ENCODE results near the gene TP53I13.

TP53I13 gene

GRCh38 chr17:29581583-29582253 is 13.2 kb downstream of the TP53I13 start:
- DNase-seq (ENCODE audit: low read depth), result peak; percentile 94
- no peak for TF ChIP-seq CTCF (IDR thresholded peaks at IDR 0.05; ENCODE audit: insufficient read depth, low read depth, low read length, missing control alignments)
- no peak overlapping the region for H3K4me3 ChIP-seq (ENCODE audit: low read length)

- TF ChIP-seq CTCF (IDR thresholded peaks at IDR 0.05; ENCODE audit: insufficient read depth, low read depth, low read length, missing control alignments), result no peak
- DNase-seq (ENCODE audit: low read depth), result no peak
- no peak overlapping the region for H3K4me3 ChIP-seq (ENCODE audit: low read length)
These were observed 13.8 kb downstream of the TP53I13 start for GRCh38 chr17:29582254-29582765.

GRCh38 chr17:29582772-29583171 is 14.3 kb downstream of the TP53I13 start:
- DNase-seq (ENCODE audit: low read depth), result no peak
- H3K4me3 ChIP-seq (ENCODE audit: low read length), result no peak overlapping the region

GRCh38 chr17:29583324-29584248 is 15.1 kb downstream of the TP53I13 start:
- no peak for TF ChIP-seq CTCF (IDR thresholded peaks at IDR 0.05; ENCODE audit: insufficient read depth, low read depth, low read length, missing control alignments)
- no peak overlapping the region for H3K4me3 ChIP-seq (ENCODE audit: low read length)
- peak; percentile 96 for DNase-seq (ENCODE audit: low read depth)

More at GRCh38 chr17:29582772-29583171, 14.3 kb downstream of the TP53I13 start:
- no peak for TF ChIP-seq CTCF (IDR thresholded peaks at IDR 0.05; ENCODE audit: insufficient read depth, low read depth, low read length, missing control alignments)

- H3K4me3 ChIP-seq (ENCODE audit: low read length), result no peak overlapping the region
- no peak for TF ChIP-seq CTCF (IDR thresholded peaks at IDR 0.05; ENCODE audit: insufficient read depth, low read depth, low read length, missing control alignments)
- no peak for DNase-seq (ENCODE audit: low read depth)
These were observed 16.1 kb downstream of the TP53I13 start for GRCh38 chr17:29584452-29585079.

GRCh38 chr17:29585080-29585751 is 16.7 kb downstream of the TP53I13 start:
- H3K4me3 ChIP-seq (ENCODE audit: low read length), result no peak overlapping the region
- no peak for TF ChIP-seq CTCF (IDR thresholded peaks at IDR 0.05; ENCODE audit: insufficient read depth, low read depth, low read length, missing control alignments)
- DNase-seq (ENCODE audit: low read depth), result no peak
